HepG2 (cell line): Measurements from ENCODE around the gene ING5.

Source experiments
- FIP1L1 ChIP-seq: fragments of 200-400 bp; formaldehyde crosslinking; IDR thresholded peaks from 2 replicates; pipeline ENCODE4 v1.6.1; 2018; ENCODE audit warnings: low read depth, mild to moderate bottlenecking, low read length, moderate library complexity, borderline replicate concordance; ENCODE audit not compliant: insufficient read depth
- GTF2F1 ChIP-seq: fragments of 150-350 bp; IDR thresholded peaks from 2 replicates; pipeline ENCODE4 v1.6.1; 2014; ENCODE audit warnings: low read length
- TF ChIP-seq, protein P1 (sequence below): sonication (generic); formaldehyde crosslinking; IDR thresholded peaks from 2 replicates; pipeline ENCODE4 v1.5.0; 2020; ENCODE audit warnings: mild to moderate bottlenecking, missing genetic modification reagents, borderline replicate concordance

DNA sequence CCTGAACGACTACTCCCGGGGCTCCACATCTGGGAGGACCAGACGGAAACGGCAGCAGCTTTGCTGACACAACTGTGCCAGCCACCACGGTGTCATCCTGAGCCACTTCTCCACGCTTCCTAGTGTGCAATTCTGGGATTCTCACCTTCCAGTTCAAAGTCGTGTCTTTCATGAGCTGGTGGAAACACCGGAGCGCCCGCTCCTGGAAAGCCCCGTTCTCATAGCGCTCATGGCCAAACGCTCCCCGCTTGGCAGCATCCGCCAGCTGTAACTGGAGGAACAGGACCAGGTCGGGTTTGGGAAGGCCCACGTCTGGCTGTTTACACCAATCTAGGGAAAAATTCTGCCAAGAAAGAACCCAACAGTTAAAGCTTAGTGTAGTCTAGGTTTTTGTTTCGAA lies 23.5 kb upstream of the ING5 start:
- TF ChIP-seq GTF2F1 = no peak
- TF ChIP-seq, protein P1, sequence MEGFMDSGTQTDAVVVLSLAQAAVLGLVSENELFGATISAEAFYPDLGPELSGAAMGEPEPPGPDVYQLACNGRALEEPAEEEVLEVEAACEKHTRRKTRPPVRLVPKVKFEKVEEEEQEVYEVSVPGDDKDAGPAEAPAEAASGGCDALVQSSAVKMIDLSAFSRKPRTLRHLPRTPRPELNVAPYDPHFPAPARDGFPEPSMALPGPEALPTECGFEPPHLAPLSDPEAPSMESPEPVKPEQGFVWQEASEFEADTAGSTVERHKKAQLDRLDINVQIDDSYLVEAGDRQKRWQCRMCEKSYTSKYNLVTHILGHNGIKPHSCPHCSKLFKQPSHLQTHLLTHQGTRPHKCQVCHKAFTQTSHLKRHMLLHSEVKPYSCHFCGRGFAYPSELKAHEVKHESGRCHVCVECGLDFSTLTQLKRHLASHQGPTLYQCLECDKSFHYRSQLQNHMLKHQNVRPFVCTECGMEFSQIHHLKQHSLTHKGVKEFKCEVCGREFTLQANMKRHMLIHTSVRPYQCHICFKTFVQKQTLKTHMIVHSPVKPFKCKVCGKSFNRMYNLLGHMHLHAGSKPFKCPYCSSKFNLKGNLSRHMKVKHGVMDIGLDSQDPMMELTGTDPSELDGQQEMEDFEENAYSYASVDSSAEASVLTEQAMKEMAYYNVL (CRISPR knock-in tag) = no peak
- TF ChIP-seq FIP1L1 = no peak
